ENCODE measurements around the gene NOL6. TPM values are rescaled to one million over a fixed set of nuclear protein-coding genes. Genes with fewer than 3 reads are reported as not detected.
A peak's percentile ranks its signal among the peaks of the same experiment; 100 is the strongest.

Gene NOL6
- polyA plus RNA-seq, 1 experiment = 39.4 TPM

GRCh38 chr9:33453286-33453860, 20.4 kb downstream of the NOL6 start:
- Histone ChIP-seq H3K27me3 (ENCODE audit: control insufficient read depth, insufficient read depth, low read length) (no peaks in the 10 kb centered on the region), H3K4me3 (ENCODE audit: low read depth, low read length) (no peak overlapping the region), H3K36me3 (ENCODE audit: control insufficient read depth, insufficient read depth, low read length) (no peaks in the 10 kb centered on the region)
- ChIA-PET POLR2A (no interaction called here), CTCF (interaction anchor here (0.6 to 6.4 kb wide), 18 partner anchors 10 to 175 kb away, joined by 3 to 70 read pairs (median 6); partner anchors contain the start of gene NOL6)
- no peak for TF ChIP-seq CTCF (IDR thresholded peaks at IDR 0.05; ENCODE audit: insufficient read depth, low read depth, low read length)
- DNase-seq (ENCODE audit: low read depth) = no peak

DNA sequence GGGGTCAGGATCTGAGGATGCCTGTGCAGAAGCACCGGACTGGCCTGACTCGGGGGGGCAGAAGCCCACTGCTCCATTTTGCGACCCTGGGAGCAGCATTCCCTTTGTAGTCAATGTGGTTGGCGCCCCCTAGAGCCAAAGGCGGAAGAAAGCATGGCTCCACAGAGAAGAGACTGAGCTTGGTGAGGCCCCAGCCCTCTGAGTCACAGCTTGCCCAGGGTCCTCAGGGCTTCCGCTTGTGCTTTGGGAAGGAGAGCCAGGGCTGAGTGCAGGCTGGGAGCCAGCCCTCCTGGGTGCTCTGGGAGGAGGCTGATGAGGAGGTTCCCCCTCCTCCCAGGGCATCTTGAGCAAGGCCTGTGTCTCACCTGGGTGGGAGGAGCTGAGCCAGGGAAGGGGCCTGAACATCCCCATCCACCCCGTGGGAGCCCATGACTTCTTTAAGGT, 20.9 kb downstream of the NOL6 start:
- POLR2A ChIA-PET = no interaction called here
- H3K36me3 ChIP-seq (ENCODE audit: control insufficient read depth, insufficient read depth, low read length) = no peaks in the 10 kb centered on the region
- peaks cover 2% of the 10 kb centered on the region; the same call in 1 of the 2 replicates for H3K27me3 ChIP-seq (ENCODE audit: control insufficient read depth, insufficient read depth, low read length)
- no peak for DNase-seq (ENCODE audit: low read depth)
- CTCF ChIA-PET = interaction anchor here (0.6 to 6.4 kb wide), 18 partner anchors 11 to 175 kb away, joined by 3 to 70 read pairs (median 6); partner anchors contain the start of gene NOL6
- TF ChIP-seq CTCF (IDR thresholded peaks at IDR 0.05; ENCODE audit: insufficient read depth, low read depth, low read length) = peak; percentile 86
- H3K4me3 ChIP-seq (ENCODE audit: low read depth, low read length) = no peak overlapping the region

GRCh38 chr9:33450621-33451146, 23.0 kb downstream of the NOL6 start:
- Histone ChIP-seq H3K27me3 (ENCODE audit: control insufficient read depth, insufficient read depth, low read length) (peaks cover 4% of the 10 kb centered on the region; the same call in 1 of the 2 replicates), H3K4me3 (ENCODE audit: low read depth, low read length) (no peak overlapping the region), H3K36me3 (ENCODE audit: control insufficient read depth, insufficient read depth, low read length) (no peaks in the 10 kb centered on the region)
- CTCF ChIA-PET = interaction anchor here (3.6 to 6.4 kb wide), 5 partner anchors 10 to 77 kb away, joined by 12 to 70 read pairs (median 39); no protein-coding TSS in a partner anchor
- no peak for TF ChIP-seq CTCF (IDR thresholded peaks at IDR 0.05; ENCODE audit: insufficient read depth, low read depth, low read length)
- POLR2A ChIA-PET = no interaction called here
- DNase-seq (ENCODE audit: low read depth) = no peak

GRCh38 chr9:33449715-33450114, 24.0 kb downstream of the NOL6 start:
- ChIA-PET CTCF (interaction anchor here (1.3 to 6.4 kb wide), 4 partner anchors 9 to 76 kb away, joined by 4 to 57 read pairs (median 28); no protein-coding TSS in a partner anchor), POLR2A (no interaction called here)
- Histone ChIP-seq H3K36me3 (ENCODE audit: control insufficient read depth, insufficient read depth, low read length) (no peaks in the 10 kb centered on the region), H3K27me3 (ENCODE audit: control insufficient read depth, insufficient read depth, low read length) (peaks cover 4% of the 10 kb centered on the region; the same call in 1 of the 2 replicates), H3K4me3 (ENCODE audit: low read depth, low read length) (no peak overlapping the region)
- TF ChIP-seq CTCF (IDR thresholded peaks at IDR 0.05; ENCODE audit: insufficient read depth, low read depth, low read length) = no peak
- no peak for DNase-seq (ENCODE audit: low read depth)

DNA sequence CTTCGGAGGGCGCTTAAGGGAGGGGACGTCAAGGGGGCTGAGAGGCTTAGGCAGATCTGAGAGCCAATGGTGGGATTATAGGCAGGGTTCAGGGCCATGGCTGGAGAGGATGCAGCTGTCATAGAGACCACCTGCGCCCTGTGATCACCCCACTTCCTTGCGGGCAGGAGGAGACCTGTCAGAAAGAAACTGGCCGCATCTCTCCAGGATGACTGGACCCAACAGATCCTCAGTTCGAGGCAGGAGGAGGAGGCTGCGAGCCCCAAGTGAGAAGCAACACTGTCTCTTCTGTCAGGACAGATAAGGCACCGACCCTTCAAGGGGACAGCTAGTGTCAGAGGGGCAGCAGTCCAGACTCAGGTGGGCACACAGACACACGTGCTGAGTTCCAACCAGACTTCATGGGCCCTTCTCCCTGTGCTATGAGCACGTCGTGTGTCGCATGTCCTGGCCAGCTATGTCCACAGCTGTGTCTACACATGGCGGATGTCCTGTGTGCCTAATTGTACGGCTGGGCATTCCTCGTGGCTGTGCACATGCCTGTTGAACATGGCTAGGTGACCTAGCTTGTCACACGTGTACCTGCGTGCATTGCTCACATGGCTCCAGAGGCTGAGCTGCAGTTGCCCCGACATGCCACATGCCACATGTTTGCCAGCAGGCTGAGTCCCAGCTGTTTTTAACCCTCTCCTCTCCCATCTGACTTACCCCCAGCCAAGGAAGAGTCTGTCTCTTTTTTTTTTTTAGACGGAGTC, 25.7 kb downstream of the NOL6 start:
- Histone ChIP-seq H3K27me3 (ENCODE audit: control insufficient read depth, insufficient read depth, low read length) (peaks cover 4% of the 10 kb centered on the region; the same call in 1 of the 2 replicates), H3K4me3 (ENCODE audit: low read depth, low read length) (peak overlapping the region; percentile 30), H3K36me3 (ENCODE audit: control insufficient read depth, insufficient read depth, low read length) (no peaks in the 10 kb centered on the region)
- DNase-seq (ENCODE audit: low read depth) = no peak
- ChIA-PET POLR2A (no interaction called here), CTCF (interaction anchor here (0.6 to 6.4 kb wide), 12 partner anchors 12 to 161 kb away, joined by 3 to 39 read pairs (median 4); partner anchors contain the start of gene NOL6)
- no peak for TF ChIP-seq CTCF (IDR thresholded peaks at IDR 0.05; ENCODE audit: insufficient read depth, low read depth, low read length)

All from BJ (cell line).